ENCODE measurements around the gene NR4A1.
A peak's percentile ranks its signal among the peaks of the same experiment; 100 is the strongest.

NR4A1 gene

GRCh38 chr12:52082026-52082668 is 30.9 kb downstream of the NR4A1 start:
- ChIA-PET POLR2A (interaction anchor here (1.1 to 3.0 kb wide), 2 partner anchors 12 to 56 kb away, joined by 5 to 12 read pairs; partner anchors contain the start of gene ATG101), CTCF (interaction anchor here (0.6 to 34.8 kb wide), 13 partner anchors 8 to 111 kb away, joined by 3 to 794 read pairs (median 4); no protein-coding TSS in a partner anchor)
- H3K4me3 ChIP-seq (ENCODE audit: low read depth, low read length) = no peak overlapping the region
- no peak overlapping the region for H3K27ac ChIP-seq (ENCODE audit: extremely low read depth, low read depth, low read length)
- H3K36me3 ChIP-seq (ENCODE audit: control insufficient read depth in 2 of 2, insufficient read depth in 1 of 2, low read length in 2 of 2) = peaks cover 4 to 19% of the 10 kb centered on the region in 2 experiments; a peak in 1 of 3 replicates
- TF ChIP-seq ZBTB17 (tag by site-specific recombination; IDR thresholded peaks at IDR 0.05) (no peak), EGR2 (tag by site-specific recombination; IDR thresholded peaks at IDR 0.05; ENCODE audit: low read depth) (0 out of 2 replicates have a peak, but pooled peaks have one; percentile 18), ZFHX2 (tag by site-specific recombination; conservative IDR thresholded peaks at IDR 0.05) (peak; percentile 46), ZNF791 (tag by site-specific recombination; IDR thresholded peaks at IDR 0.05) (no peak)
- TF ChIP-seq, protein P1, sequence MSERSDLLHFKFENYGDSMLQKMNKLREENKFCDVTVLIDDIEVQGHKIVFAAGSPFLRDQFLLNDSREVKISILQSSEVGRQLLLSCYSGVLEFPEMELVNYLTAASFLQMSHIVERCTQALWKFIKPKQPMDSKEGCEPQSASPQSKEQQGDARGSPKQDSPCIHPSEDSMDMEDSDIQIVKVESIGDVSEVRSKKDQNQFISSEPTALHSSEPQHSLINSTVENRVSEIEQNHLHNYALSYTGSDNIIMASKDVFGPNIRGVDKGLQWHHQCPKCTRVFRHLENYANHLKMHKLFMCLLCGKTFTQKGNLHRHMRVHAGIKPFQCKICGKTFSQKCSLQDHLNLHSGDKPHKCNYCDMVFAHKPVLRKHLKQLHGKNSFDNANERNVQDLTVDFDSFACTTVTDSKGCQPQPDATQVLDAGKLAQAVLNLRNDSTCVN (tag by site-specific recombination; optimal IDR thresholded peaks at IDR 0.05) = no peak
- no peaks in the 10 kb centered on the region for H3K4me1 ChIP-seq (ENCODE audit: control insufficient read depth, insufficient read depth, low read length)
- H3K9me3 ChIP-seq (ENCODE audit: control insufficient read depth, insufficient read depth, low read depth, low read length) = no peaks in the 10 kb centered on the region

DNA sequence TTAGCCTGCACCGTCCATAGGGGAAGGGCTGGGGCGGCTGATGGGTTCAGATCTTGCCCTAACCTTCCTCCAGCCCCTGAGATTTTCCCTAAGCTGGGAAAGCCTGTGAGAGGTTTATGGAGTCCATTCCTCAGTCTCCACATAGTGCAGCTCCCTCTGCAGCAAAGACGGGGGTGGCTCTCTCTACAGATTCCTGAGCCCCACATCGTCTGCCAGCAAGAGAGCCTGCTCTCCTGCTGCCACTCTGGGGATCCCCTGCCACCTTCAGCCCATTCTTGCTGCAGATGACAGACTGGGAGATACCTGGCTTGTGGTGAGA is 31.4 kb downstream of the NR4A1 start:
- Histone ChIP-seq H3K36me3 (ENCODE audit: control insufficient read depth in 2 of 2, insufficient read depth in 1 of 2, low read length in 2 of 2) (peaks cover 3 to 16% of the 10 kb centered on the region in 2 experiments; a peak in 1 of 3 replicates), H3K9me3 (ENCODE audit: control insufficient read depth, insufficient read depth, low read depth, low read length) (no peaks in the 10 kb centered on the region), H3K4me1 (ENCODE audit: control insufficient read depth, insufficient read depth, low read length) (no peaks in the 10 kb centered on the region), H3K4me3 (ENCODE audit: low read depth, low read length) (no peak overlapping the region), H3K27ac (ENCODE audit: extremely low read depth, low read depth, low read length) (no peak overlapping the region)
- TF ChIP-seq, protein P2, sequence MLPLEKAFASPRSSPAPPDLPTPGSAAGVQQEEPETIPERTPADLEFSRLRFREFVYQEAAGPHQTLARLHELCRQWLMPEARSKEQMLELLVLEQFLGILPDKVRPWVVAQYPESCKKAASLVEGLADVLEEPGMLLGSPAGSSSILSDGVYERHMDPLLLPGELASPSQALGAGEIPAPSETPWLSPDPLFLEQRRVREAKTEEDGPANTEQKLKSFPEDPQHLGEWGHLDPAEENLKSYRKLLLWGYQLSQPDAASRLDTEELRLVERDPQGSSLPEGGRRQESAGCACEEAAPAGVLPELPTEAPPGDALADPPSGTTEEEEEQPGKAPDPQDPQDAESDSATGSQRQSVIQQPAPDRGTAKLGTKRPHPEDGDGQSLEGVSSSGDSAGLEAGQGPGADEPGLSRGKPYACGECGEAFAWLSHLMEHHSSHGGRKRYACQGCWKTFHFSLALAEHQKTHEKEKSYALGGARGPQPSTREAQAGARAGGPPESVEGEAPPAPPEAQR (tag by site-specific recombination; IDR thresholded peaks at IDR 0.05) = no peak
- TF ChIP-seq ZNF354C (tag by site-specific recombination; IDR thresholded peaks at IDR 0.05; ENCODE audit: borderline replicate concordance, low read depth) = no peak
- TF ChIP-seq ZNF157 (tag by site-specific recombination; IDR thresholded peaks at IDR 0.05) = no peak
- no peak for TF ChIP-seq SCRT1 (tag by site-specific recombination; IDR thresholded peaks at IDR 0.05; ENCODE audit: borderline replicate concordance)
- no peak for TF ChIP-seq ZNF792 (tag by site-specific recombination; IDR thresholded peaks at IDR 0.05)
- TF ChIP-seq ZNF658 (tag by site-specific recombination; IDR thresholded peaks at IDR 0.05) = no peak
- no peak for TF ChIP-seq KLF16 (tag by site-specific recombination; IDR thresholded peaks at IDR 0.05)
- TF ChIP-seq PATZ1 (tag by site-specific recombination; IDR thresholded peaks at IDR 0.05) = no peak
- TF ChIP-seq ZNF132 (tag by site-specific recombination; IDR thresholded peaks at IDR 0.05; ENCODE audit: borderline replicate concordance) = no peak
- no peak for TF ChIP-seq ZNF133 (tag by site-specific recombination; IDR thresholded peaks at IDR 0.05)
- TF ChIP-seq ZNF473 (tag by site-specific recombination; IDR thresholded peaks at IDR 0.05) = no peak
- ChIA-PET CTCF (interaction anchor here (0.5 to 34.8 kb wide), 18 partner anchors 9 to 616 kb away, joined by 3 to 794 read pairs (median 4); no protein-coding TSS in a partner anchor), POLR2A (interaction anchor here (1.1 to 3.0 kb wide), 2 partner anchors 13 to 57 kb away, joined by 5 to 12 read pairs; partner anchors contain the start of gene ATG101)
